Mucosa of rectum (tissue), 2 donors: ENCODE measurements around the gene SCGB1C2.
"Not testable (repeated sequence)": the region's sequence is repeated elsewhere in the genome, so short reads cannot be mapped to it uniquely, and the experiment has no call there.

Experiments
- H3K27ac ChIP-seq, 2 donors: one replicate each; pipeline ENCODE4 v1.7.0; 2013; ENCODE audit warnings: inconsistent platforms in 2 of 2, low read depth in 2 of 2, low read length in 2 of 2
- H3K27me3 ChIP-seq, 2 donors: one replicate each; pipeline ENCODE4 v1.7.0; 2013; ENCODE audit warnings: low read length in 2 of 2; ENCODE audit not compliant: control insufficient read depth in 2 of 2, insufficient read depth in 2 of 2
- H3K36me3 ChIP-seq, 2 donors: one replicate each; pipeline ENCODE4 v1.7.0; 2013; ENCODE audit warnings: low read length in 2 of 2; ENCODE audit not compliant: control insufficient read depth in 2 of 2, insufficient read depth in 2 of 2
- H3K4me1 ChIP-seq, 2 donors: one replicate each; pipeline ENCODE4 v1.7.0; 2013; ENCODE audit warnings: low read length in 2 of 2, mild to moderate bottlenecking in 1 of 2; ENCODE audit not compliant: control insufficient read depth in 2 of 2, insufficient read depth in 2 of 2
- H3K4me3 ChIP-seq, 2 donors: one replicate each; pipeline ENCODE4 v1.7.0; 2013; ENCODE audit warnings: low read length in 2 of 2
- H3K9ac ChIP-seq, 2 donors: one replicate each; pipeline ENCODE4 v1.7.0; 2013; ENCODE audit warnings: low read length in 2 of 2, low read depth in 1 of 2, mild to moderate bottlenecking in 1 of 2
- H3K9me3 ChIP-seq, 2 donors: one replicate each; pipeline ENCODE4 v1.7.0; 2013; ENCODE audit warnings: low read length in 2 of 2; ENCODE audit not compliant: control insufficient read depth in 2 of 2
- donor health status: healthy.
- donor health status: Normal muscosa, but diverticular disease.

The SCGB1C2 gene

DNA sequence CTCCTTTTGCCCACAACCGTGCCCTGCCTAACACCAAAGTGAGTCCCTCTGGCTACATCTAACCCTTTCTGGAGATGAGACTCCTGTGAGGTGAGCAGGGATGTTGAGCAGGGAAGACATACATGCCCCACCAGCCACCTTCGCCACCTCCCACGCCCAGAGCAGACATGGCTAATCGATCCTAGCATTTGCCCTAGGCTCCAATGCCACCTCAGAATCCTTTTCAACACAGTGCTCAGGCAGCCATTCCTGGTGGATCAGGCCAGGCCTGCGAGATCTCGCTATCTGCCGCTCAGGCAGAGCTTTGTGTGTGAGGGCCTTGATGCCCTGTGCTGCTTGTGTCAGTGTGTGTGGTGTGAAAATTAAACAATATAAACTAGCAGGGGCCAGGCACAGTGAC, 21.0 kb downstream of the SCGB1C2 start:
- H3K27me3 ChIP-seq: no peaks in the 10 kb centered on the region
- no peak overlapping the region for H3K9ac ChIP-seq
- H3K9me3 ChIP-seq: no peaks in the 10 kb centered on the region
- no peaks in the 10 kb centered on the region for H3K4me1 ChIP-seq
- H3K36me3 ChIP-seq: no peaks in the 10 kb centered on the region
- H3K4me3 ChIP-seq: no peak overlapping the region
- no peak overlapping the region for H3K27ac ChIP-seq

DNA sequence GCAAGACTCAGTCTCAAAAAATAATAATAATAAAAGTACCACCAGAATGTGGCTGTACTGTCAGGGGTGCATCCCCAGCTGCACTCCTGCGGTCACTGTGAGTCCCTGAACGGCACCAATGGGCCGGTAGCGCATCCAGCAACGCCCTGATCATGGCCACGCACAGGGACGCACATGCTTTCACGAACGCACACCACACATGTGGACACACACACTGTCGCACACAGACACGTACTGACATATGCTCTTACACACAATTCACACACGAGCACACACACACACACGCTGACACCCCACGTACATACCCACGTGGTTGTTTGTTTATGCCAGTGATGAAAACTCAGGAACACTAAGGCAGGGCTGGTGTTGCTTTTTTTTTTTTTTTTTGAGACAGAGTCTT, 22.2 kb downstream of the SCGB1C2 start:
- Histone ChIP-seq H3K36me3 (no peaks in the 10 kb centered on the region), H3K27me3 (no peaks in the 10 kb centered on the region)

DNA sequence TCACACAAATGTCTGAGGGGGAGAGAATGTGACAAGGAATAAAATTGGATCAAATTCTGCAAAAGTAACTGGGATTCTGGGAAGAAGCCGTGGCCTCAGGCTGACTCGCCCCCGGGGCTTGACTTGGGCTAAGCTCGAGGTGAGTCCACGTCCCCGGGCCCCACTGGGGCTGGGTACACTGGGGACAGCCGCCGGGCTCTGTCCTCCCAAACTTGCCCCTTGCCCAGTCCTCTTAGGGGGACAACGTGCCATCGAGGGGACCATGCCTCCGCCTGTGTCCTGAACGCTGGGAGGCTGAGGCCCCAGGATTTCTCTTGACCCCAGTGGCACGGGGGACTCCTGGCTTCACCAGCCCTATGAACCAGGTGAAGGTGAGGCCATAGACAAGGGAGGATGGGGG, 23.0 kb downstream of the SCGB1C2 start:
- Histone ChIP-seq H3K4me1 (no peaks in the 10 kb centered on the region), H3K9ac (no peak overlapping the region), H3K4me3 (no peak overlapping the region), H3K27me3 (no peaks in the 10 kb centered on the region), H3K9me3 (no peaks in the 10 kb centered on the region), H3K36me3 (no peaks in the 10 kb centered on the region), H3K27ac (no peak overlapping the region)

More for the DNA sequence above, 22.2 kb downstream of the SCGB1C2 start:
- no peaks in the 10 kb centered on the region for H3K9me3 ChIP-seq
- no peak overlapping the region for H3K4me3 ChIP-seq
- H3K9ac ChIP-seq: no peak overlapping the region
- H3K27ac ChIP-seq: no peak overlapping the region
- H3K4me1 ChIP-seq: no peaks in the 10 kb centered on the region

DNA sequence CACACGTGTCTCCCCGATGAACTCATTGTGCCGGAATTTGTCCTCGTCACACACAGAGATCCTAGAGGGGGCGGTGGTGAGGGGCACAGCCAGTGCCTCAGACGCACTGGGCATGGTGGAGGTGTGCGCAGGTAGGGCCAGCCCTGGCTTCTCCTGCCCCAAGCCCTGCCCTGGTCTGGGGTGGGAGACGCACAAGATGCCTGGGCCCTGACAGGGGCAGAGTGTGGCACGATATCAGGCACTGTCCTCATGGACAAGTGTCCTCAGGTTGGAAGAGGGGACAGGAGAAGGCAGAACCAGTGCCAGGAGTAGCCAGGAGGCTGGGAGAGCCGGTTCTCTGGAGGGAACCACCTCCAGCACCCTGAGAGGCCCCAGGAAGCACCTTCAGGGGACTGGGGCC, 24.1 kb downstream of the SCGB1C2 start:
- no peaks in the 10 kb centered on the region for H3K36me3 ChIP-seq
- H3K9me3 ChIP-seq: no peaks in the 10 kb centered on the region
- H3K27ac ChIP-seq: no peak overlapping the region
- H3K27me3 ChIP-seq: no peaks in the 10 kb centered on the region
- H3K4me1 ChIP-seq: no peaks in the 10 kb centered on the region
- H3K9ac ChIP-seq: no peak overlapping the region
- H3K4me3 ChIP-seq: no peak overlapping the region

DNA sequence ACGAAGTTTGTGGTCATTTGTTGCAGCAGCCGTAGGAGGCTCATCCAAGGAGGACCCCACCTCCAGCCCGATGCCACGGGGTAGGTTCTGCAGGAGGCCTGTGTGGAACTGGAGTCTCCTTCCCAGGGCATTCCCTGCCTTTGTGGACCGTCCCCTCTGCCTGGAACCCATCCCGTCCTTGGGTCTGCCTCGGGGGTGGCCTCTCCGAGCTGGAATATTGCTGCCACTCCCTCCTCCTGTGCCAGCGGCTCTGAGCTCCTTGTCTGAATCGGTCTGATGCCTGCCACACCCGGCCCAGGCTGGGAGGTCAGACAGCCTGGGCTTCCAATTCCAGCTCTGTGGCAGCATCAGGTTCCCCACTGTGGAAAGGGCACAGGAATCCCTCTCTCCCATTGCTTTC, 25.3 kb downstream of the SCGB1C2 start:
- H3K4me1 ChIP-seq: no peaks in the 10 kb centered on the region
- H3K4me3 ChIP-seq: no peak overlapping the region

DNA sequence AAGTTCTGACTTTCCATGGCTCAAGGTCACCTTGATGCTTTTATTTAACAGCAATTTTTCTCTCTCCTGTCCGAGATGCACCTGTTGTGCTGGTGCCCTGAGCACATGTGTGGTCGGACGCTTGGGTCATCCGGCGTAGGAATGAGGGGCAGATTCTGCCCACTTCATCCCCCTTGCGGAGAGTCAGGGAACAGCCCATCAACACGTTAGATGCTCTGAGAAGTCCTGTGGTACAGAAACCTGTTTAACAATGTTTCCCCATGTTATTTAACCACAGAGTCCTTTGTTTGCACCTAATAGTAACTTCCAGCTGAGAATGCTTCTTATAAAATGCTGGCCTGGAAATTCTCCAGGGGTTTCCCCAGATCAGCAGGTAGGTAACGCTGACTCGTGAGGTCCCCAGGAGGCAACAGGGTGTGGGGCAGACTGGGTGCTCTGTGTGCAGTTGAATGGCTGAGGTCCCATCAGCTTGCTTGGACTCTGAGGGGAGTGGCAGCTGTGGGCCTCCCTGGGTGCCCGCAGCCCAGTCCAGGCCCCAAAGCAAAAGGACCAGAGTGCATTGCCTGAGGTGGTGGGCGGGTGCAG, 26.2 kb downstream of the SCGB1C2 start:
- Histone ChIP-seq H3K27ac (no peak overlapping the region), H3K9me3 (no peaks in the 10 kb centered on the region), H3K4me1 (no peaks in the 10 kb centered on the region), H3K9ac (no peak overlapping the region), H3K4me3 (no peak overlapping the region), H3K27me3 (no peaks in the 10 kb centered on the region), H3K36me3 (no peaks in the 10 kb centered on the region)

More for the DNA sequence above, 25.3 kb downstream of the SCGB1C2 start:
- H3K9ac ChIP-seq: no peak overlapping the region
- H3K36me3 ChIP-seq: no peaks in the 10 kb centered on the region
- H3K9me3 ChIP-seq: no peaks in the 10 kb centered on the region
- H3K27ac ChIP-seq: no peak overlapping the region
- H3K27me3 ChIP-seq: no peaks in the 10 kb centered on the region

DNA sequence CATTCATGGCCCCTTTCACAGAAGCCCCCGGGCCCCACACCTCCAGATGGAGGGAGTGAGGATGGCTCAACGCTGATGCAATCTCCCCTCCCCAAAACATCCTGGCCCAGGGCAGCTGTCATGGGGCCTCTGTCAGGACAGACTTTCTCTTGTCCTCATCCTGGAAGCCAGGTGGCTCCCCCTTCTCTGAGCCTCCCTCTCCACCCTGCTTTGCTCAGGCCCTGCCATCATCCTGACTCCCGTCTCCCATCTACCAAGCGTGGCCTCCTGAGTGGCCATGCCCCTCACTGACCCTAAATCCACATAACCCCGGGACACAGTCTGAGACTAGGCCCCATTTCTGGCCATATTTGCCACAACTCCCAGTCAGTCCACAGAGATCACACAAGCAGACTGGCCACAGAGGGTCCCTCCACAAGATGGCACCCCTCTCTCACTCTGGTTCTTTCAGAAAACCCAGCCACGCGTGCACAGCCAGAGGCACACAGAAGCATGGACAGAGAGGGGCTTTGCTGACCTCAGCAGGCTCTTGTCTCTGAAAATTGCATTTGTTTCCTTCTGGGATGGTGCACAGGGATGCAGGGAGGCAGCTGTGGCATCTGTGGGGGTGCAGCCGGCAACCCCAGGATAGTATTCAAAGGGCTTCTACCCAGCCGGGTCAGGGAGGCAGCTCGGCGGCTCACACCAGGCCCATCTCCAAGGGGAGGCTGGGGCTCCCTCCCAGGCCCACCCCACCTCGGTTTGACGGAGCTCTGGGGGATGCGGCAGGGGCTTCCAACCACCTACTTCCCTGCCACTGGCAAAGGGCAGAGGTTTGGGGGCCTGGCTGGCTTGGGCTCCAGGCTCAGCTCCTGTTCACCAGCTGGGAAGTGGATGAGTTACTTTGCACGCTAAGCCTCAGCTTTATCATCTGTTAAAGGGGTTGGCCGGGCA, 27.2 kb downstream of the SCGB1C2 start:
- Histone ChIP-seq H3K36me3 (no peaks in the 10 kb centered on the region), H3K9me3 (no peaks in the 10 kb centered on the region), H3K27ac (no peak overlapping the region), H3K4me1 (no peaks in the 10 kb centered on the region), H3K9ac (no peak overlapping the region), H3K4me3 (no peak overlapping the region), H3K27me3 (no peaks in the 10 kb centered on the region)

DNA sequence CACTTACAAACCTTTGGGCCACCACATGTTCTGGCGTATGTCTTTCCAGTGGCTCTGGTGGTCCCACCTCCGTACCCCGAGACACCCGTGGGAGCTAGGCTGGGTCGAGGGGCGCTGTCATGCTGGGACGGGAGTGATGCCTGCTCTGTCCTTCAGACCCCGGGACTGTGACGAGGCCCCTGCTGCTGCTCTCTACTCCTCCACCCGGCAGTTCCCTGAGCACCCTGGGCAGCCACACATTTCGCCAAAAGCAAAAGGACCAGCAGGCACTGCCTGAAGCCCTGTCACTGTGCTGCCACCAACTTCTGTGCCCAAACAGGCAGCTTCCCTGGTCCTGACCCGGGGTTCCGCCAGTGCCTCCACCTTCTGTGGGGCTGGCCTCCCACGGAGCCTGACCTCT, 28.6 kb downstream of the SCGB1C2 start:
- H3K4me3 ChIP-seq: no peak overlapping the region
- H3K36me3 ChIP-seq: no peaks in the 10 kb centered on the region
- no peaks in the 10 kb centered on the region for H3K9me3 ChIP-seq
- no peaks in the 10 kb centered on the region for H3K4me1 ChIP-seq
- no peaks in the 10 kb centered on the region for H3K27me3 ChIP-seq
- no peak overlapping the region for H3K9ac ChIP-seq
- no peak overlapping the region for H3K27ac ChIP-seq

DNA sequence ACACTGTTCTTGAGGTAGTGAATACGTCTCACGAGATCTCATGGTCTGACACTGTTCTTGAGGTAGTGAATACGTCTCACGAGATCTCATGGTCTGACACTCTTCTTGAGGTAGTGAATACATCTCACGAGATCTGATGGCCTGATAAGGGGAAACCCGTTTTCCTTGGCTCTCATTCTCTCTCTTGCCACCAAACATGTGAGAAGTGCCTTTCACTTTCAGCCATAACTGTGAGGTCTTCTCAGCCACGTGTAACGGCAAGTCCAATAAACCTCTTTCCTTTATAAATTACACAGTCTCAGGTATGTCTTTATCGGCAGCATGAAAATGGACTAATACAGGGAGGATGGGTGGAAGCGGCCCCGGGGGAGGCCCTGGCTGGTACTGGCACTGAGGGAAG, 31.2 kb downstream of the SCGB1C2 start:
- not testable (repeated sequence) for H3K9ac ChIP-seq, H3K4me1 ChIP-seq, H3K4me3 ChIP-seq, H3K27me3 ChIP-seq, H3K9me3 ChIP-seq, H3K27ac ChIP-seq, H3K36me3 ChIP-seq

DNA sequence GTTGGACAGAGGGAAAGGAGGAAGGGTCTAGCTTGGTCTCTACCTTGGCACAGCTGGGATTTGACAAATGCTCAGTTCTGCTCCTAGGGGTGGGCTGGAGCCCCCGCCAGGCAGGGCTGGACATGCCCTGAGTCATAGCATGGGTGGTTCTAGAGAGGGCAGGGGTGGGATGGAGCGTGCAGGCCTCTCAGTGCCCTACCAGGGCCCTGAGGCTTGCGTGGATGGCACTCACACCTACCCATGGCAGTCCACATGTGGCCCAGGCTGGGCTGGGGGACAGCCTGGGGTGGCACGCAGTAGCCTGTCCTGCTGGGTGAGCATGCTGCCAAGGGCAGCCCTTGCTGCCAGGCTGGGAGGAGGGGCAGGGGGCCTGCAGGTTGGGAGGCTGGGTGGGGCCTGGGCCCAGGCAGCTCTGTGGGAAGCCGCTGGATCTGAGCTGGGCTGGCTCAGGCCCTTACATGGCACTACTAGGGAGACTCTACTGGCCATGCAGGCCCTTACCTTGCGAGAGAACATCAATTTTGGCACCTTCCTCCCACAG, 32.8 kb downstream of the SCGB1C2 start:
- H3K9me3 ChIP-seq: no peaks in the 10 kb centered on the region
- no peak overlapping the region for H3K27ac ChIP-seq
- no peak overlapping the region for H3K4me3 ChIP-seq
- no peaks in the 10 kb centered on the region for H3K4me1 ChIP-seq
- no peak overlapping the region for H3K9ac ChIP-seq
- H3K27me3 ChIP-seq: no peaks in the 10 kb centered on the region
- H3K36me3 ChIP-seq: no peaks in the 10 kb centered on the region
